Right lobe of liver (tissue), 4 donors: Measurements from ENCODE around the gene GPN1.
"Not testable (repeated sequence)": the region's sequence is repeated elsewhere in the genome, so short reads cannot be mapped to it uniquely, and the experiment has no call there.

Source experiments
- CTCF ChIP-seq, 4 donors: fragments of 200-600 bp in 3 of 4; fragments of 450-650 bp in 1 of 4; IDR thresholded peaks; one replicate each; pipeline versions ENCODE4 v1.5.1 to v1.8.0; 2016 to 2022; ENCODE audit warnings: antibody characterized with exemption in 4 of 4, mild to moderate bottlenecking in 2 of 4
- POLR2A ChIP-seq: fragments of 450-650 bp; IDR thresholded peaks from one replicate; pipeline ENCODE4 v1.6.1; 2017; ENCODE audit warnings: antibody characterized with exemption, mild to moderate bottlenecking
- donor health status: DM: no; HTN: no; CAD: no.
- donor health status: DM: no; HTN: no; CAD: no.
- donor health status: DM: no; HTN: yes; CAD: no.

- not testable (repeated sequence) for TF ChIP-seq POLR2A; CTCF (IDR thresholded peaks at IDR 0.05)
Observed at GRCh38 chr2:27595412-27595811, 33.4 kb upstream of the GPN1 start.
